HepG2 (cell line): Measurements from ENCODE around the gene ATOSB. TPM values are rescaled to one million over a fixed set of nuclear protein-coding genes. Genes with fewer than 3 reads are reported as not detected.

Source experiments
- ATAC-seq: fragments of 200-7000 bp; cut with Tn5 transposase; 3 replicates; pipeline ENCODE4 v1.9.1; 2020; ENCODE audit warnings: mild to moderate bottlenecking, moderate library complexity
- BruUV-seq: library from RNA; stranded (reverse); fragments of 400-500 nt; replicated peaks from 2 replicates; lab custom pipeline; 2021; lab: Mats Ljungman, UMichigan
- CTCF ChIA-PET: fragments of 300-600 bp; formaldehyde crosslinking; extraction: SDS; loops from one replicate; lab custom pipeline; 2021; ENCODE audit warnings: low total read pairs, inconsistent platforms, low intra/inter-chr PET ratio; lab: Yijun Ruan, JAX
- POLR2A ChIA-PET: fragments of 350-600 bp; sonication (Branson Sonifier 250); formaldehyde crosslinking; loops from one replicate; lab custom pipeline; 2020; ENCODE audit warnings: antibody characterized with exemption, inconsistent platforms; lab: Yijun Ruan, JAX
- DNase-seq: peaks from one replicate; pipeline ENCODE4 v3.0.0-alpha.2; 2015; ENCODE audit warnings: low spot score
- FAIRE-seq: peaks from 3 replicates; lab custom pipeline; 2011; peaks lifted over from hg19 to GRCh38; lab: Jason Lieb, UNC
- H2AFZ ChIP-seq: one replicate; pipeline ENCODE4 v1.6.1; 2011; ENCODE audit warnings: low read length, inconsistent platforms
- H3K27ac ChIP-seq: fragments of 300-600 bp; 3 replicates; pipeline ENCODE4 v1.8.0; 2011; ENCODE audit warnings: mixed run types, mild to moderate bottlenecking, mixed read lengths, low read length, inconsistent platforms; ENCODE audit not compliant: insufficient read depth; ENCODE audit errors: extremely low read length
- H3K27me3 ChIP-seq, 2 experiments: fragments of 200-600 bp in 1 of 2; 2 replicates in 1 of 2; 3 replicates in 1 of 2; pipeline versions ENCODE4 v1.6.0 to v1.8.0; 2011; ENCODE audit warnings: low read length in 2 of 2, mild to moderate bottlenecking in 2 of 2, moderate library complexity in 2 of 2, inconsistent platforms in 1 of 2; ENCODE audit not compliant: insufficient read depth in 2 of 2, control insufficient read depth in 1 of 2
- H3K36me3 ChIP-seq, 2 experiments: fragments of 200-600 bp in 1 of 2; replicated peaks in 1 of 2; 2 replicates in 1 of 2; 3 replicates in 1 of 2; pipeline versions ENCODE4 v1.5.1 to v1.8.0; 2011; ENCODE audit warnings: low read length in 2 of 2, inconsistent platforms in 1 of 2; ENCODE audit not compliant: insufficient read depth in 2 of 2, control insufficient read depth in 1 of 2
- H3K4me1 ChIP-seq: 2 replicates; pipeline ENCODE4 v1.5.1; 2012; ENCODE audit warnings: low read length, inconsistent platforms; ENCODE audit not compliant: insufficient read depth
- H3K4me2 ChIP-seq: 2 replicates; pipeline ENCODE4 v1.6.0; 2011; ENCODE audit warnings: low read depth, low read length, inconsistent platforms
- H3K4me3 ChIP-seq, 3 experiments: fragments of 200-600 bp in 1 of 3; sonication (generic), shearing (Covaris generic) in 1 of 3; replicated peaks in 1 of 3; 2 replicates each; pipeline ENCODE4 v1.5.1; 2011 to 2016; ENCODE audit warnings: low read length in 3 of 3, inconsistent platforms in 2 of 3, low read depth in 2 of 3, mild to moderate bottlenecking in 2 of 3, control low read depth in 1 of 3, mixed read lengths in 1 of 3; ENCODE audit not compliant: insufficient read depth in 1 of 3
- H3K79me2 ChIP-seq: one replicate; pipeline ENCODE4 v1.6.1; 2011; ENCODE audit warnings: low read length, inconsistent platforms; ENCODE audit not compliant: insufficient read depth
- H3K9ac ChIP-seq: 2 replicates; pipeline ENCODE4 v1.6.0; 2011; ENCODE audit warnings: mild to moderate bottlenecking, low read depth, low read length, inconsistent platforms; ENCODE audit not compliant: insufficient read depth
- H3K9me3 ChIP-seq: 2 replicates; pipeline ENCODE4 v1.5.1; 2012; ENCODE audit warnings: mild to moderate bottlenecking, low read length
- H4K20me1 ChIP-seq: 2 replicates; pipeline ENCODE4 v1.6.0; 2011; ENCODE audit warnings: inconsistent platforms, mild to moderate bottlenecking, low read length, moderate library complexity; ENCODE audit not compliant: insufficient read depth
- CC2D1A ChIP-seq: sonication (generic); formaldehyde crosslinking; IDR thresholded peaks from 2 replicates; pipeline ENCODE4 v1.8.1; 2023; ENCODE audit warnings: mild to moderate bottlenecking, missing genetic modification reagents
- CCAR2 ChIP-seq: fragments of 200-400 bp; formaldehyde crosslinking; optimal IDR thresholded peaks from 2 replicates; pipeline ENCODE3; 2018; ENCODE audit warnings: low read depth, mild to moderate bottlenecking, low read length, moderate library complexity
- CREM ChIP-seq, 2 experiments: sonication (generic) in 1 of 2; formaldehyde crosslinking in 1 of 2; IDR thresholded peaks; 2 replicates each; pipeline versions ENCODE4 v1.4.0 to v1.6.1; 2016 to 2020; ENCODE audit warnings: antibody characterized with exemption in 1 of 2, mild to moderate bottlenecking in 1 of 2, missing genetic modification reagents in 1 of 2
- DRAP1 ChIP-seq: IDR thresholded peaks from 2 replicates; pipeline ENCODE4 v1.6.1; 2016; ENCODE audit warnings: missing genetic modification reagents, missing compliant biosample characterization
- HCFC1 ChIP-seq: fragments of 150-350 bp; IDR thresholded peaks from 2 replicates; pipeline ENCODE4 v1.6.1; 2014; ENCODE audit warnings: low read depth, low read length
- RFX3 ChIP-seq: IDR thresholded peaks from 2 replicates; pipeline ENCODE4 v1.6.1; 2016; ENCODE audit warnings: missing biosample characterization, missing genetic modification reagents
- TFDP1 ChIP-seq: IDR thresholded peaks from 2 replicates; pipeline ENCODE4 v1.6.1; 2016; ENCODE audit warnings: missing compliant biosample characterization, missing genetic modification reagents, borderline replicate concordance
- THYN1 ChIP-seq: sonication (generic); formaldehyde crosslinking; IDR thresholded peaks from 2 replicates; pipeline ENCODE4 v1.8.1; 2023; ENCODE audit warnings: low read depth, mild to moderate bottlenecking, moderate library complexity, missing genetic modification reagents, borderline replicate concordance
- ZNF383 ChIP-seq: sonication (generic); formaldehyde crosslinking; IDR thresholded peaks from 2 replicates; pipeline ENCODE4 v1.4.0; 2020; ENCODE audit warnings: missing genetic modification reagents, mild to moderate bottlenecking, borderline replicate concordance
- ZNF556 ChIP-seq: sonication (generic); formaldehyde crosslinking; IDR thresholded peaks from 2 replicates; pipeline ENCODE4 v1.4.0; 2020; ENCODE audit warnings: mild to moderate bottlenecking, missing genetic modification reagents, borderline replicate concordance
- ZNF7 ChIP-seq: IDR thresholded peaks from 2 replicates; pipeline ENCODE4 v1.6.1; 2016; ENCODE audit warnings: missing biosample characterization, missing genetic modification reagents
- ZNF747 ChIP-seq: sonication (generic); formaldehyde crosslinking; IDR thresholded peaks from 2 replicates; pipeline ENCODE4 v1.8.1; 2023; ENCODE audit warnings: missing genetic modification reagents, mild to moderate bottlenecking, borderline replicate concordance
- WGBS: methylation state at CpG from one replicate; pipeline ENCODE4 v1.1.6; 2017; ENCODE audit warnings: low lambda C conversion rate; 5-methylcytosine and 5-hydroxymethylcytosine counted together
- in situ Hi-C: cut with HindIII; loops from 2 replicates; pipeline ENCODE4 v1.10.0; 2017; ENCODE audit warnings: low pct_unique_long_range_greater_than_20kb; ENCODE audit not compliant: extremely low pct_ligation_motif_present
- intact Hi-C: fragments of 100-400 bp; cut with micrococcal nuclease; formaldehyde crosslinking; loops from one replicate; pipeline ENCODE4 v1.10.0; 2022; ENCODE audit not compliant: unreplicated experiment
- polyA plus RNA-seq, 8 experiments: library from polyadenylated mRNA; depleted of rRNA in 3 of 8; stranded (reverse) in 7 of 8; unstranded in 1 of 8; fragments of >200 nt; fragmentation: Illumina TruSeq in 4 of 8; extraction: Trizol in 4 of 8; gene quantifications; 2 replicates each; pipeline versions ENCODE4 v1.2.1 to v1.2.3, GENCODE V29; 2011 to 2016; ENCODE audit warnings: low read depth in 4 of 8, missing spikeins in 1 of 8, mixed read lengths in 1 of 8; ENCODE audit not compliant: insufficient read depth in 1 of 8
- total RNA-seq, 5 experiments: library from RNA; depleted of rRNA; stranded (reverse); fragments of >200 nt; fragmentation: Illumina TruSeq; extraction: Trizol; gene quantifications; 2 replicates each; pipeline ENCODE4 v1.2.3, GENCODE V29; 2016; ENCODE audit warnings: low read depth in 1 of 5

The ATOSB gene
- total and polyA plus RNA-seq, 2 of the 13 experiments (the other 11 are each of a cell fraction or from before 2014, with no cell fraction given) = 1.9 to 6.4 TPM

GRCh38 chr9:35104586-35104985, 11.1 kb downstream of the ATOSB start:
- ATAC-seq (no peak), FAIRE-seq (no peak), DNase-seq (no peak)
- TF ChIP-seq CREM (IDR thresholded peaks at IDR 0.05) (no peak), CREM (CRISPR knock-in tag; IDR thresholded peaks at IDR 0.05) (no peak), ZNF747 (CRISPR knock-in tag) (no peak), HCFC1 (no peak), ZNF383 (CRISPR knock-in tag) (no peak), CC2D1A (CRISPR knock-in tag) (no peak), THYN1 (CRISPR knock-in tag) (no peak), RFX3 (CRISPR knock-in tag) (no peak), CCAR2 (no peak), ZNF7 (CRISPR knock-in tag) (no peak), TFDP1 (CRISPR knock-in tag) (no peak), ZNF556 (CRISPR knock-in tag) (no peak), DRAP1 (no peak)
- Histone ChIP-seq H3K27ac (no peak overlapping the region), H2AFZ (no peak overlapping the region), H3K4me1 (peaks cover 19% of the 10 kb centered on the region), H3K9ac (no peak overlapping the region), H3K4me2 (no peak overlapping the region), H3K36me3 (peaks cover 7 to 23% of the 10 kb centered on the region in 2 experiments; a peak in 4 of 5 replicates), H3K27me3 (no peaks in the 10 kb centered on the region; a peak in 1 of 5 replicates), H4K20me1 (no peaks in the 10 kb centered on the region), H3K9me3 (no peaks in the 10 kb centered on the region), H3K4me3 (no peak overlapping the region), H3K79me2 (peaks cover 16% of the 10 kb centered on the region)
- WGBS = 89% methylated on average over 4 of the region's 4 CpGs
- in situ Hi-C loops (no loop called here), intact Hi-C loops (no loop called here)
- ChIA-PET POLR2A (no interaction called here), CTCF (no interaction called here)
- no TSS peak for BruUV-seq
